Naive thymus-derived CD4-positive, alpha-beta T cell (primary cell): ENCODE results near the gene CDC20B. TPM values are rescaled to one million over a fixed set of nuclear protein-coding genes. Genes with fewer than 3 reads are reported as not detected.
"Not testable (repeated sequence)": the region's sequence is repeated elsewhere in the genome, so short reads cannot be mapped to it uniquely, and the experiment has no call there.

Experiments used
- ATAC-seq: fragments of 150-1000 bp; cut with Tn5 transposase; 2 replicates; pipeline ENCODE4 v1.10.0; 2021; ENCODE audit warnings: mild to moderate bottlenecking, moderate library complexity
- CTCF ChIA-PET: fragments of 350-600 bp; sonication (Branson Sonifier 250); formaldehyde crosslinking; loops from one replicate; lab custom pipeline; 2021; ENCODE audit warnings: antibody characterized with exemption; lab: Charles Lee
- POLR2A ChIA-PET: fragments of 350-600 bp; sonication (Branson Sonifier 250); formaldehyde crosslinking; loops from one replicate; lab custom pipeline; 2021; ENCODE audit warnings: antibody characterized with exemption, inconsistent platforms; lab: Charles Lee
- DNase-seq, 9 donors: peaks; one replicate each; pipeline versions ENCODE4 v3.0.0 to v3.0.0-alpha.2; 2020 to 2022; ENCODE audit warnings: mixed read lengths in 1 of 9
- H3K27ac ChIP-seq: one replicate; pipeline ENCODE4 v1.7.0; 2013; ENCODE audit warnings: mild to moderate bottlenecking, low read depth, low read length, moderate library complexity
- H3K27me3 ChIP-seq, 2 donors: one replicate each; pipeline ENCODE4 v1.7.0; 2013; ENCODE audit warnings: low read length in 2 of 2, mild to moderate bottlenecking in 2 of 2, moderate library complexity in 2 of 2; ENCODE audit not compliant: control insufficient read depth in 2 of 2, insufficient read depth in 2 of 2
- H3K36me3 ChIP-seq, 3 experiments: 1 replicate in 2 of 3; 2 replicates in 1 of 3; pipeline ENCODE4 v1.7.0; 2013; ENCODE audit warnings: low read length in 3 of 3, mild to moderate bottlenecking in 3 of 3, moderate library complexity in 1 of 3; ENCODE audit not compliant: insufficient read depth in 3 of 3, control insufficient read depth in 2 of 3
- H3K4me1 ChIP-seq, 2 donors: one replicate each; pipeline ENCODE4 v1.7.0; 2013; ENCODE audit warnings: low read length in 2 of 2, mild to moderate bottlenecking in 2 of 2, moderate library complexity in 1 of 2; ENCODE audit not compliant: control insufficient read depth in 2 of 2, insufficient read depth in 2 of 2
- H3K4me3 ChIP-seq: 2 replicates; pipeline ENCODE4 v1.7.0; 2013; ENCODE audit warnings: mild to moderate bottlenecking, low read length
- H3K9me3 ChIP-seq, 3 experiments: 1 replicate in 2 of 3; 2 replicates in 1 of 3; pipeline ENCODE4 v1.7.0; 2013; ENCODE audit warnings: low read length in 3 of 3; ENCODE audit not compliant: control insufficient read depth in 2 of 3
- H3K27ac Mint-ChIP-seq, 9 donors: one replicate each; pipeline ENCODE4 v1.8.0; 2020 to 2022; ENCODE audit warnings: mixed read lengths in 9 of 9, mild to moderate bottlenecking in 8 of 9, moderate library complexity in 5 of 9, inconsistent platforms in 2 of 9
- H3K27me3 Mint-ChIP-seq, 5 donors: one replicate each; pipeline ENCODE4 v1.8.0; 2021 to 2022; ENCODE audit warnings: mixed read lengths in 5 of 5, mild to moderate bottlenecking in 1 of 5
- H3K36me3 Mint-ChIP-seq, 5 donors: one replicate each; pipeline ENCODE4 v1.8.0; 2020 to 2022; ENCODE audit warnings: mixed read lengths in 5 of 5, mild to moderate bottlenecking in 3 of 5, inconsistent platforms in 1 of 5
- H3K4me1 Mint-ChIP-seq, 7 donors: one replicate each; pipeline ENCODE4 v1.8.0; 2020 to 2022; ENCODE audit warnings: mixed read lengths in 7 of 7, mild to moderate bottlenecking in 3 of 7, inconsistent platforms in 1 of 7
- H3K4me3 Mint-ChIP-seq, 10 donors: one replicate each; pipeline ENCODE4 v1.8.0; 2020 to 2022; ENCODE audit warnings: mild to moderate bottlenecking in 10 of 10, mixed read lengths in 10 of 10, moderate library complexity in 6 of 10, inconsistent platforms in 2 of 10
- H3K9me3 Mint-ChIP-seq, 11 donors: one replicate each; pipeline ENCODE4 v1.8.0; 2020 to 2022; ENCODE audit warnings: mixed read lengths in 11 of 11, mild to moderate bottlenecking in 4 of 11, inconsistent platforms in 1 of 11, moderate library complexity in 1 of 11
- intact Hi-C, 2 donors: fragments of 100-400 bp; cut with micrococcal nuclease; formaldehyde crosslinking; loops; one replicate each; pipeline ENCODE4 v1.15.1; 2023
- polyA plus RNA-seq, 2 donors: library from polyadenylated mRNA; unstranded; fragments of 300-500 nt; fragmentation: Illumina TruSeq; gene quantifications; one replicate each; pipeline ENCODE4 v1.2.3, GENCODE V29; 2021
- total RNA-seq, 6 experiments: library from RNA in 5 of 6; stranded (reverse) in 5 of 6; gene quantifications; 1 replicate in 5 of 6; 2 replicates in 1 of 6; pipeline ENCODE4 v1.2.3 and lab custom pipeline; 2021 to 2026

CDC20B gene
- total and polyA plus RNA-seq, 7 experiments from 2014 or later: 0.44 TPM; not detected in 6

DNA sequence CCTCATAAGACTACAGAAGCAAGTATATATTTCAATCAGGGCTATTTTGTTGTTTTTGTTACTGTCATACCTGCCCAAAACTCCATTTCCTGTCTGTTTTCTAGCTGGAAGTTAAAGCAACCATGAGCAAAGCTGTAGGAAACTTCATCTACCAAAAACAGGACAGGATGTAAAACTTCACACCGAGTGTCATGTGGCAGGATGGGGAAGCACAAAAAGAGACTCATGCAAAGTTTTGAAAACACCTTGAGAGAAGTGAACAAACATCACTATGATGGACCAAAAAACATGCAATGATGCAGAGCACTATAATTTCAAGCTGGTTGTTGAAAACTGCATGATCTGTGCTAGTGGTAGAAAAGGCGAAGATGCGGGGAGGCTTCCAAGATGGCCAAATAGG is 76.8 kb downstream of the CDC20B start:
- H3K27me3 Mint-ChIP-seq: no peaks in the 10 kb centered on the region
- H3K27ac ChIP-seq: peak overlapping the region; percentile 59

DNA sequence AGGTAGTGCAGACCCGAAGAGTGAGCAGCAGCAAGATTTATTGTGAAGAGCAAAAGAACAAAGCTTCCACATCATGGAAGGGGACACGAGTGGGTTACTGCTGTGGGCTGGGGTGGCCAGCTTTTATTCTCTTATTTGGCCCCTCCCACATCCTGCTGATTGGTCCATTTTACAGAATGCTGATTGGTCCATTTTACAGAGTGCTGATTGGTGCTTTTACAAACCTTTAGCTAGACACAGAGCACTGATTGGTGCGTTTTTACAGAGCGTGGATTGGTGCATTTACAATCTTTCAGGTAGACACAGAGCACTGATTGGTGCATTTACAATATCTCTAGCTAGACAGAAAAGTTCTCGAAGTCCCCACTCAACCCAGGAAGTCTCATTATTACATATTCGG is 82.0 kb downstream of the CDC20B start:
- H3K4me3 Mint-ChIP-seq, H3K27me3 ChIP-seq, intact Hi-C loops, ATAC-seq, H3K4me3 ChIP-seq, H3K27ac ChIP-seq, DNase-seq, H3K36me3 ChIP-seq, H3K9me3 ChIP-seq, H3K27me3 Mint-ChIP-seq, H3K27ac Mint-ChIP-seq: not testable (repeated sequence)
- CTCF ChIA-PET: interaction anchor here (1.0 kb wide), 1 partner anchor 20 kb away, joined by 3 read pairs; no protein-coding TSS in a partner anchor
- H3K4me1 ChIP-seq: peaks cover 17 to 26% of the 10 kb centered on the region in 2 donors
- H3K36me3 Mint-ChIP-seq: peaks cover 0 to 79% (median 6%) of the 10 kb centered on the region in 5 donors
- POLR2A ChIA-PET: interaction anchor here (1.0 to 1.7 kb wide), 4 partner anchors 10 to 53 kb away, joined by 3 to 6 read pairs (median 4); no protein-coding TSS in a partner anchor
- peaks cover 28 to 51% (median 44%) of the 10 kb centered on the region in 7 donors for H3K4me1 Mint-ChIP-seq
- peaks cover 0 to 43% (median 6%) of the 10 kb centered on the region in 11 donors for H3K9me3 Mint-ChIP-seq

More for the DNA sequence above, 76.8 kb downstream of the CDC20B start:
- H3K36me3 ChIP-seq: no peaks in the 10 kb centered on the region
- peaks cover 14 to 58% (median 28%) of the 10 kb centered on the region in 11 donors for H3K9me3 Mint-ChIP-seq
- peaks cover 49 to 88% (median 83%) of the 10 kb centered on the region in 7 donors for H3K4me1 Mint-ChIP-seq
- peaks cover 0 to 10% (median 0%) of the 10 kb centered on the region in 3 experiments for H3K9me3 ChIP-seq
- peaks cover 38 to 49% of the 10 kb centered on the region in 2 donors for H3K4me1 ChIP-seq
- peak; percentile 55 for ATAC-seq
- POLR2A ChIA-PET: interaction anchor here (0.6 to 2.3 kb wide), 16 partner anchors 15 to 97 kb away, joined by 3 to 18 read pairs (median 5); no protein-coding TSS in a partner anchor
- DNase-seq: peak in 7 of 9 donors; percentile 17 to 65 (median 46)
- peak overlapping the region; percentile 16 to 84 (median 69) for H3K4me3 Mint-ChIP-seq
- H3K27ac Mint-ChIP-seq: peak overlapping the region; percentile 88 to 100 (median 94)
- intact Hi-C loops: loop anchor here (1.0 to 5.0 kb wide), 7 partner anchors 8 to 1856 kb away; partner anchors contain the start of genes MIER3 (in 1 of the 2) and SLC38A9 (in 1 of the 2)
- H3K27me3 ChIP-seq: no peaks in the 10 kb centered on the region
- H3K36me3 Mint-ChIP-seq: peaks cover 14 to 90% (median 22%) of the 10 kb centered on the region in 5 donors
- CTCF ChIA-PET: interaction anchor here (0.7 to 1.8 kb wide), 6 partner anchors 11 to 152 kb away, joined by 3 to 13 read pairs (median 4); no protein-coding TSS in a partner anchor
- peak overlapping the region; percentile 33 for H3K4me3 ChIP-seq

DNA sequence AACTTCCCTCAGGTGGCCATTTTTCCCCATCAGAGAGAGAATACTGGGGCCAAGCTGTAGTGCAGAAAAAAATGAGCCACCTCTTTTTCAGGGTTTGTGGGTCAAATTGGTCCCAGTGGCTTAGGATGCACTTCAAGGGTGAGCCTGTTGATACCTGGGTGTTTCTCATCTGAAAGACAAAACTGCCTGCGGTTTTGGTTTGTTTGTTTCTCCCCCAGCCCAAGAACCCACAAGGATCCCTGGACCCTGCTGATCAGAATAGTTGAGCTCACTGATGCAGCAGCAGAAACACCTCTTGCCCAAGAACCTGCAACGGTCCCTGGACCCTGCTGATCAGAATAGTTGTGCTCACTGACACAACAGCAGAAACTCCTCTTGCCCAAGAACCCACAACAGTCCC is 83.7 kb downstream of the CDC20B start:
- H3K27ac Mint-ChIP-seq, ATAC-seq, POLR2A ChIA-PET: not testable (repeated sequence)

DNA sequence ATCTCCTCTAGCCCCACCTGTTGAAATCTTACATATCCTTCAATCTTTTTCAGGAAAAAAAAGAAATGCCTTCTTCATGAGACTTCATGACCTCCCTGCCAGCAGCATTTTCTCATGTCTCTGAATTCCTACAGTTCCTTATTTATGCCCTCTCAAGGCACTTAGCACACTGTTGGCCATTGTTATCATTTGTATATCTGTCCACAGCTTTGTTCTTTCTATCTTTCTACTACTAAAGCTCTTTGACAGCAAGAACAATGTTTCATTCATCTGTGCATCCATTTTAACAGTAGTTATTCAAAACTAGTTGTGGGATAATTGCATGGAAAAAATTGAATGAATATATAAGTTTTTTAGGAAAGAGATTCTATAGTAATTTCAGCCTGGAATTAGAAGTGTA is 91.4 kb downstream of the CDC20B start:
- H3K4me1 Mint-ChIP-seq: peaks cover 9 to 26% (median 14%) of the 10 kb centered on the region in 7 donors
- no peaks in the 10 kb centered on the region for H3K4me1 ChIP-seq
- ATAC-seq: no peak
- H3K27ac Mint-ChIP-seq: peak overlapping the region in 3 of 9 donors; percentile 33 to 82 (median 66)
- no peaks in the 10 kb centered on the region for H3K36me3 ChIP-seq
- peaks cover 0 to 3% (median 0%) of the 10 kb centered on the region in 3 experiments for H3K9me3 ChIP-seq
- intact Hi-C loops: no loop called here
- DNase-seq: no peak
- ChIA-PET POLR2A (interaction anchor here (1.0 to 1.6 kb wide), 2 partner anchors 10 to 15 kb away, joined by 3 to 5 read pairs; no protein-coding TSS in a partner anchor), CTCF (no interaction called here)
- H3K27me3 Mint-ChIP-seq: peaks cover 0 to 9% (median 0%) of the 10 kb centered on the region in 5 donors
- H3K4me3 Mint-ChIP-seq: peak overlapping the region in 1 of 10 donors; percentile 14
- H3K36me3 Mint-ChIP-seq: peaks cover 0 to 82% (median 5%) of the 10 kb centered on the region in 5 donors
- no peaks in the 10 kb centered on the region for H3K27me3 ChIP-seq
- no peak overlapping the region for H3K27ac ChIP-seq
- H3K9me3 Mint-ChIP-seq: peaks cover 0 to 56% (median 12%) of the 10 kb centered on the region in 11 donors
- no peak overlapping the region for H3K4me3 ChIP-seq

More for the DNA sequence above, 83.7 kb downstream of the CDC20B start:
- H3K4me3 ChIP-seq, H3K27me3 Mint-ChIP-seq, H3K4me1 ChIP-seq, H3K9me3 ChIP-seq, H3K27ac ChIP-seq, H3K4me3 Mint-ChIP-seq, DNase-seq, intact Hi-C loops, H3K36me3 ChIP-seq, CTCF ChIA-PET, H3K27me3 ChIP-seq: not testable (repeated sequence)
- Mint-ChIP-seq H3K36me3 (peaks cover 0 to 76% (median 0%) of the 10 kb centered on the region in 5 donors), H3K9me3 (peaks cover 0 to 44% (median 4%) of the 10 kb centered on the region in 11 donors), H3K4me1 (peaks cover 18 to 41% (median 27%) of the 10 kb centered on the region in 7 donors)

DNA sequence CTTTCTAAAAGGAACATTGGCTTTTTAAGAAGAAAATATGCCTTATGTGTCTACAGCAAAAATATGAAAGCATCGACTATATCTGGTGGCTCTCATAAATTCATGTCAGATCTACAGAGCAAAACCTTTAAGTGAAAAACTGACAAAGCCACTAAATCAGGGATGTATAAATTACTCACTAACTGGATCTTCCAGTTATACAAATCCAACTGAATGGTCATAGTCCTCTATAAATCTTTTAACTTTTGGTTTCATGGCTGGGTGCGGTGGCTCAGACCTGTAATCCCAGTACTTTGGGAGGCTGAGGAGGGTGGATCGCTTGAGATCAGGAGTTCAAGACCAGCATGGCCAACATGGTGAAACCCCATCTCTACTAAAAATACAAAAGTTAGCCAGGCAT is 99.8 kb downstream of the CDC20B start:
- POLR2A ChIA-PET: interaction anchor here (0.6 to 2.8 kb wide), 4 partner anchors 11 to 65 kb away, joined by 4 to 13 read pairs (median 6); no protein-coding TSS in a partner anchor
- Mint-ChIP-seq H3K4me3 (peak overlapping the region; percentile 22 to 77 (median 60)), H3K27ac (peak overlapping the region; percentile 49 to 95 (median 75)), H3K9me3 (peaks cover 0 to 23% (median 1%) of the 10 kb centered on the region in 11 donors), H3K27me3 (no peaks in the 10 kb centered on the region), H3K36me3 (peaks cover 0 to 42% (median 0%) of the 10 kb centered on the region in 5 donors), H3K4me1 (peaks cover 15 to 54% (median 43%) of the 10 kb centered on the region in 7 donors)
- H3K9me3 ChIP-seq: no peaks in the 10 kb centered on the region
- H3K27ac ChIP-seq: peak overlapping the region; percentile 40
- ATAC-seq (no peak), DNase-seq (no peak)
- H3K4me3 ChIP-seq: peak overlapping the region; percentile 28
- H3K36me3 ChIP-seq: no peaks in the 10 kb centered on the region
- CTCF ChIA-PET: interaction anchor here (1.7 kb wide), 1 partner anchor 35 kb away, joined by 5 read pairs; no protein-coding TSS in a partner anchor
- intact Hi-C loops: loop anchor here in 1 of 2 donors (2.0 kb wide), 1 partner anchor 74 kb away; no protein-coding TSS in a partner anchor
- H3K27me3 ChIP-seq: no peaks in the 10 kb centered on the region
- H3K4me1 ChIP-seq: peaks cover 27 to 35% of the 10 kb centered on the region in 2 donors

DNA sequence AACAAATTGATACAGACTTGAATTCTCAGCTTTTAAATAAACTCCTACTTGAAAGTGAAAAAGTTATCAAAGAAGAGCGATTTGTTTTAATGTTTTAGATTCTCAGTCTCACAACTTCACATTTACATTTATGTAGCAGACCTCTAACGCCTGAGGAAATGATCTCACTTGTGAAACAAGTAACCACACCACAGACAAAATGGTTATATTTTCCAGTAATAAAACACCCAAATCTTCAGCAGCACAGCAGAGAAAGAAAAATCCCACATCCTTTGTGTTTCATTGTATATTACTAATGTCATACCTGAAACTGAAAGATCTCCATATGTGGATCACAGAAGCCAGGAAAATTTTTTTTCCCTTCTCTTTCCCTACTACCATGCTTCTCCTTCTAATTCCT is 100.3 kb downstream of the CDC20B start:
- Histone ChIP-seq H3K4me3 (peak overlapping the region; percentile 28), H3K27ac (peak overlapping the region; percentile 40), H3K4me1 (peaks cover 27 to 35% of the 10 kb centered on the region in 2 donors), H3K36me3 (no peaks in the 10 kb centered on the region), H3K27me3 (no peaks in the 10 kb centered on the region), H3K9me3 (no peaks in the 10 kb centered on the region)
- H3K27ac Mint-ChIP-seq: peak overlapping the region; percentile 47 to 95 (median 69)
- DNase-seq: peak in 7 of 9 donors; percentile 48 to 81 (median 70)
- H3K4me1 Mint-ChIP-seq: peaks cover 15 to 54% (median 43%) of the 10 kb centered on the region in 7 donors
- H3K36me3 Mint-ChIP-seq: peaks cover 0 to 38% (median 0%) of the 10 kb centered on the region in 5 donors
- H3K4me3 Mint-ChIP-seq: peak overlapping the region; percentile 22 to 77 (median 60)
- intact Hi-C loops: loop anchor here (1.0 to 2.0 kb wide), 9 partner anchors 9 to 74 kb away; partner anchors contain the start of gene GZMA (in 2 of the 2)
- ATAC-seq: peak; percentile 90
- ChIA-PET POLR2A (interaction anchor here (0.6 to 2.8 kb wide), 4 partner anchors 24 to 65 kb away, joined by 4 to 8 read pairs (median 5); no protein-coding TSS in a partner anchor), CTCF (interaction anchor here (0.6 to 1.7 kb wide), 2 partner anchors 34 to 91 kb away, joined by 3 to 5 read pairs; no protein-coding TSS in a partner anchor)
- peaks cover 0 to 19% (median 0%) of the 10 kb centered on the region in 11 donors for H3K9me3 Mint-ChIP-seq
- H3K27me3 Mint-ChIP-seq: no peaks in the 10 kb centered on the region
